ENCODE measurements around the gene TMEM79. TPM values are rescaled to one million over a fixed set of nuclear protein-coding genes. Genes with fewer than 3 reads are reported as not detected.

TMEM79 gene
- total and polyA plus RNA-seq, 3 donors from 2014 or later, result 4.6 to 5.3 (median 5.3) TPM

DNA sequence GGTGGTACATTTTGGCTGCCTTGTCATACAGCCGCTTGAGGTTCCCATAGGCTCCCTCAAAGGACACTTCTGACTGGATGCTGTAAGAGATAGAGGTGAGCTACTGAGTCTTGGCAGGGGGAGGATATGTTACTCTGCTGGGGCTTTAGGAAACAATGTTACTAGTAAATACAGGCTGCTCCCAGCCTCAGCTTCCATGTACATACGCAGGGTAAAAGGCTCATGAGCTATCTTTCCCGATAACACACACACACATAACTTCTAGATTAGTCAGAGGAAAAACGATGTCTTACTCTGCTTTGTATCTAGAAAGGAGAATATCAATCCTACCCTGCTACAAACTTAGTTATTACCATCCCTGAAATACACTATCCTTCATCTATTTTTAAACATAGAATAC lies 15.8 kb upstream of the TMEM79 start:
- TF ChIP-seq, protein P1, sequence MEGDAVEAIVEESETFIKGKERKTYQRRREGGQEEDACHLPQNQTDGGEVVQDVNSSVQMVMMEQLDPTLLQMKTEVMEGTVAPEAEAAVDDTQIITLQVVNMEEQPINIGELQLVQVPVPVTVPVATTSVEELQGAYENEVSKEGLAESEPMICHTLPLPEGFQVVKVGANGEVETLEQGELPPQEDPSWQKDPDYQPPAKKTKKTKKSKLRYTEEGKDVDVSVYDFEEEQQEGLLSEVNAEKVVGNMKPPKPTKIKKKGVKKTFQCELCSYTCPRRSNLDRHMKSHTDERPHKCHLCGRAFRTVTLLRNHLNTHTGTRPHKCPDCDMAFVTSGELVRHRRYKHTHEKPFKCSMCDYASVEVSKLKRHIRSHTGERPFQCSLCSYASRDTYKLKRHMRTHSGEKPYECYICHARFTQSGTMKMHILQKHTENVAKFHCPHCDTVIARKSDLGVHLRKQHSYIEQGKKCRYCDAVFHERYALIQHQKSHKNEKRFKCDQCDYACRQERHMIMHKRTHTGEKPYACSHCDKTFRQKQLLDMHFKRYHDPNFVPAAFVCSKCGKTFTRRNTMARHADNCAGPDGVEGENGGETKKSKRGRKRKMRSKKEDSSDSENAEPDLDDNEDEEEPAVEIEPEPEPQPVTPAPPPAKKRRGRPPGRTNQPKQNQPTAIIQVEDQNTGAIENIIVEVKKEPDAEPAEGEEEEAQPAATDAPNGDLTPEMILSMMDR (IDR thresholded peaks at IDR 0.05), result no peak
- TF ChIP-seq POLR2A (IDR thresholded peaks at IDR 0.05), result no peak
- WGBS, 2 donors, result 61 to 63% methylated on average over 4 of the region's 4 CpGs
- peak overlapping the region; percentile 2 to 44 for H3K27ac ChIP-seq
- H3K27me3 ChIP-seq, result no peaks in the 10 kb centered on the region
- H3K9me3 ChIP-seq, result no peaks in the 10 kb centered on the region
- H3K36me3 ChIP-seq (ENCODE audit: low read depth, missing control alignments), result no peaks in the 10 kb centered on the region
- intact Hi-C loops (cut with DNase I; ENCODE audit: low total_unique reads), result no loop called here
- H3K4me1 ChIP-seq, result peaks cover 5% of the 10 kb centered on the region
- DNase-seq, result peak; percentile 75
- no peak overlapping the region for H3K4me3 ChIP-seq

DNA sequence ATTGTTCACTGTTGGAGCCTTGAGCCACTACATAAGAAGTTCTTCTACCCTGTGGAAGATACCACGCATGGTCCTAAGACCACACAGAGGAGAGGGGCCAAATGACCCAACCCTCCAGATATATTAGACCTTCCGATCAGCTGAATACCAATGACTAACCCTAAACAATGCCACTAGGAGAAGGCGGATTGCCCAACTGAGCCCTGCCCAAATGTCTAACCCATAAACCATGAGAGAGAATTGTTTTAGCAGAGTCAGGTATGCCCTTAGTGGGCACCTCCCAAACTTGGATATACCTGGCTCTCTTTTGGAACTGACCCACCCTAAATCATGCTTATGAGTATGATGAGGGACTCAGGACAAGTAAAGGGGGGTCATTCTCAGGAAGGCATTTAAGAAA lies 13.8 kb upstream of the TMEM79 start:
- H3K4me1 ChIP-seq, result peaks cover 5% of the 10 kb centered on the region
- intact Hi-C loops (cut with DNase I; ENCODE audit: low total_unique reads), result no loop called here
- TF ChIP-seq, protein P1 (IDR thresholded peaks at IDR 0.05), result no peak
- no peak for TF ChIP-seq POLR2A (IDR thresholded peaks at IDR 0.05)

DNA sequence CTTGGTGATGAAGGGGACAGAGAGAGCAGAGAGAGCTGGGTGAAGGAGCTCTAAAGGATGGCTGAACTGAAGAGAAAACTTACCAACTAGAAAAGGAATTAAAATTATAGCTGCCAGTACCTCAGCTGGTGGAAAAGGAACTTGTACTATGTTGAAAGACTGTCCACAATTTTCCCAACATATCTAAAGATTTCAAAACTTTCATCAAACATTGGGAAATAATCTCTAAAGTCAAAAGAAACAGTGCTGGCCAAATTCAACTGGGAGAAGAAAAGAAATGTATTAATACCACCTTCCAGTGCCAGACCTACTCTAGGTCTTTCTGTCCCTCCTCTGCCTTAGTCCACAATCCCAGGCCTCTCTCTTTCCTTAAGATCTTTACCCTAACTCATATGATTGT lies 7.6 kb upstream of the TMEM79 start:
- Histone ChIP-seq H3K27ac (no peak overlapping the region), H3K27me3 (no peaks in the 10 kb centered on the region), H3K4me1 (peaks cover 11% of the 10 kb centered on the region), H3K4me3 (no peak overlapping the region), H3K9me3 (no peaks in the 10 kb centered on the region), H3K36me3 (ENCODE audit: low read depth, missing control alignments) (no peaks in the 10 kb centered on the region)
- no peak for DNase-seq
- intact Hi-C loops (cut with DNase I; ENCODE audit: low total_unique reads), result no loop called here
- TF ChIP-seq, protein P1 (IDR thresholded peaks at IDR 0.05), result no peak
- no peak for TF ChIP-seq POLR2A (IDR thresholded peaks at IDR 0.05)

More for the DNA sequence above, 13.8 kb upstream of the TMEM79 start:
- no peak overlapping the region for H3K27ac ChIP-seq
- no peaks in the 10 kb centered on the region for H3K27me3 ChIP-seq
- no peak overlapping the region for H3K4me3 ChIP-seq
- WGBS, 2 donors, result 91 to 92% methylated on average over 3 of the region's 3 CpGs
- no peaks in the 10 kb centered on the region for H3K9me3 ChIP-seq
- no peak for DNase-seq
- H3K36me3 ChIP-seq (ENCODE audit: low read depth, missing control alignments), result no peaks in the 10 kb centered on the region

DNA sequence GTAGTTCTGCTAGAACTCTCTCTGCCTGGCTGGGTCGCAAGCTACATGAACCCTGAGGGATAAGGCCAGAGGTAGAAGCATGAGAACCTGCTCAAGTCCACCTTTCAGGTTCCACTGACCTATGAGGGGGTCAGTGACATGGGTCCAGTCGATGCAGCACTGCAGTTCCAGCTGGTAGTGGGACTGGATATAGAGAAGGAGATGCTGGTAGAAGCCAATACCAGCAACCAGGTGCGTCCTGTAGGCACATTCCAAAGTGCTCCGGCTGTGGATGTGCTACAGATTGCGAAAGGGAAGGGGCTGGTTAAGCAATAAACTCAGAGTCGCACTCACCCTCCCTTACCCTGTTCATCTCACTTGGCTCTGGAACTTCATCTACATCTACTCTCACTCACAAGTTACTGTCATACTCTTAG lies 7.2 kb upstream of the TMEM79 start:
- no peak for DNase-seq
- H3K36me3 ChIP-seq (ENCODE audit: low read depth, missing control alignments), result no peaks in the 10 kb centered on the region
- intact Hi-C loops (cut with DNase I; ENCODE audit: low total_unique reads), result no loop called here

DNA sequence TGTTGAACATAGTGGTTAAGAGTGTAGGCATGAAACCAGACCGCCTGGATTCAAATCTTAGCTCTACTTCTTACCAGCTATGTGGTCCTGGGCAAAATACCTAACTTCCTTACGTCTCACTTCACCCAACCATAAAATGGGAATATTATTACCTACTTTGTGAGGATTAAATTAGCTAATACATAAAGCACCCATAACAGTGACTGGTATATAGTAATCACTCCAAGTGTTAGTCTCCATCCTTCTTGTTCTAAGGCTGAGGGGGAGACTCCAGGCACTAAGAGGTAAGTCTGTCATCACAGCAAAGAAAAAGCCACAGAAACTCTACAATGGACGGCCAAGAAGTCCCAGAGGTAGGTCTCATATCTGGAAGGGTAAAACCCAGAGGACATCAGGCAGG lies 4.3 kb upstream of the TMEM79 start:
- 87 to 92% methylated on average over 3 of the region's 3 CpGs for WGBS, 2 donors
- Histone ChIP-seq H3K36me3 (ENCODE audit: low read depth, missing control alignments) (no peaks in the 10 kb centered on the region), H3K4me1 (peaks cover 20% of the 10 kb centered on the region), H3K27me3 (no peaks in the 10 kb centered on the region), H3K4me3 (no peak overlapping the region), H3K9me3 (no peaks in the 10 kb centered on the region), H3K27ac (no peak overlapping the region)
- intact Hi-C loops (cut with DNase I; ENCODE audit: low total_unique reads), result no loop called here
- no peak for DNase-seq
- TF ChIP-seq, protein P1 (IDR thresholded peaks at IDR 0.05), result no peak
- no peak for TF ChIP-seq POLR2A (IDR thresholded peaks at IDR 0.05)

More for the DNA sequence above, 7.2 kb upstream of the TMEM79 start:
- Histone ChIP-seq H3K9me3 (no peaks in the 10 kb centered on the region), H3K27ac (no peak overlapping the region), H3K27me3 (no peaks in the 10 kb centered on the region), H3K4me3 (no peak overlapping the region), H3K4me1 (peaks cover 14% of the 10 kb centered on the region)
- 79 to 88% methylated on average over 6 of the region's 6 CpGs for WGBS, 2 donors
- no peak for TF ChIP-seq POLR2A (IDR thresholded peaks at IDR 0.05)
- TF ChIP-seq, protein P1 (IDR thresholded peaks at IDR 0.05), result no peak

Measured in testis (tissue), 3 donors.